ENCODE data around the gene C18orf63. TPM values are rescaled to one million over a fixed set of nuclear protein-coding genes. Genes with fewer than 3 reads are reported as not detected.

C18orf63 gene
- total and polyA plus RNA-seq, 4 donors: not detected

DNA sequence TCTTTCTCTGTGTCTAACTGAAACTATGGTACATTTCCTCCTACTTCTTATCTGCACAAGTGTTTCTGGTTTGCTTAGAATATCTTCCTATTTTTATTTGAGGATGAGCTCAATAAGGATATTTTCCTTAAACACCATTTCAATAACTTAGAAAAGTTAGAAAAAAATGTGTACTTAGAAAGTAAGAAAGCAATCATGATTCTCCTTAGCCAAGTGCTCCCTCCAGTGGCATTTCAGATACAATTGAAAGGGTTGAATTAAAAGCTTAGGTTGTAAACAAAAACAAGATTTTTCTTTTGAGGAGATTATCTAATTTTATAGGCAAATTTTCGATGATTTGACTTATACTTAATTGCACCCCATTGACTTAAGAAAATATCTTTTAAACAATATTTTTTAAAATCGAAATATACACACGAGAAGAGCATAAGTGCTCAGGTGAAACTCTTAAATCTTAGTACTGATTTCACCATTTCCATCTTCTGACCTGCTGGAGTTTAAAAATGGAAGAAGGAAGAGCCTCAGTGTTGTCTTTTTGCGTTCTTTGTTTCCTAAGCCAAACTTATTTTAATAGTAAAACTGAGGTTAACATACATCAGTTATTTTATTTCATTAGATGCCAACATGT is 26.9 kb downstream of the C18orf63 start:
- H3K4me3 ChIP-seq (ENCODE audit: low read depth in 1 of 3, low read length in 3 of 3): no peak overlapping the region
- no peak overlapping the region for H3K27ac ChIP-seq (ENCODE audit: low read depth in 1 of 2, low read length in 2 of 2)
- DNase-seq (ENCODE audit: low spot score): no peak
- 13% methylated on average over 4 of the region's 4 CpGs for WGBS
- no peaks in the 10 kb centered on the region for H3K36me3 ChIP-seq (ENCODE audit: control insufficient read depth in 4 of 4, insufficient read depth in 3 of 4, low read depth in 1 of 4, low read length in 3 of 4)
- no peaks in the 10 kb centered on the region for H3K4me1 ChIP-seq (ENCODE audit: control insufficient read depth in 4 of 4, insufficient read depth in 4 of 4, low read length in 3 of 4)
- TF ChIP-seq RAD21 (IDR thresholded peaks at IDR 0.05): peak; percentile 96 to 99
- TF ChIP-seq, protein P1, sequence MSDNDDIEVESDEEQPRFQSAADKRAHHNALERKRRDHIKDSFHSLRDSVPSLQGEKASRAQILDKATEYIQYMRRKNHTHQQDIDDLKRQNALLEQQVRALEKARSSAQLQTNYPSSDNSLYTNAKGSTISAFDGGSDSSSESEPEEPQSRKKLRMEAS (IDR thresholded peaks at IDR 0.05): no peak
- TF ChIP-seq, protein P2, sequence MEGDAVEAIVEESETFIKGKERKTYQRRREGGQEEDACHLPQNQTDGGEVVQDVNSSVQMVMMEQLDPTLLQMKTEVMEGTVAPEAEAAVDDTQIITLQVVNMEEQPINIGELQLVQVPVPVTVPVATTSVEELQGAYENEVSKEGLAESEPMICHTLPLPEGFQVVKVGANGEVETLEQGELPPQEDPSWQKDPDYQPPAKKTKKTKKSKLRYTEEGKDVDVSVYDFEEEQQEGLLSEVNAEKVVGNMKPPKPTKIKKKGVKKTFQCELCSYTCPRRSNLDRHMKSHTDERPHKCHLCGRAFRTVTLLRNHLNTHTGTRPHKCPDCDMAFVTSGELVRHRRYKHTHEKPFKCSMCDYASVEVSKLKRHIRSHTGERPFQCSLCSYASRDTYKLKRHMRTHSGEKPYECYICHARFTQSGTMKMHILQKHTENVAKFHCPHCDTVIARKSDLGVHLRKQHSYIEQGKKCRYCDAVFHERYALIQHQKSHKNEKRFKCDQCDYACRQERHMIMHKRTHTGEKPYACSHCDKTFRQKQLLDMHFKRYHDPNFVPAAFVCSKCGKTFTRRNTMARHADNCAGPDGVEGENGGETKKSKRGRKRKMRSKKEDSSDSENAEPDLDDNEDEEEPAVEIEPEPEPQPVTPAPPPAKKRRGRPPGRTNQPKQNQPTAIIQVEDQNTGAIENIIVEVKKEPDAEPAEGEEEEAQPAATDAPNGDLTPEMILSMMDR (IDR thresholded peaks at IDR 0.05; ENCODE audit: low read depth, low read length, missing input control): peak; percentile 73
- TF ChIP-seq, protein P3, sequence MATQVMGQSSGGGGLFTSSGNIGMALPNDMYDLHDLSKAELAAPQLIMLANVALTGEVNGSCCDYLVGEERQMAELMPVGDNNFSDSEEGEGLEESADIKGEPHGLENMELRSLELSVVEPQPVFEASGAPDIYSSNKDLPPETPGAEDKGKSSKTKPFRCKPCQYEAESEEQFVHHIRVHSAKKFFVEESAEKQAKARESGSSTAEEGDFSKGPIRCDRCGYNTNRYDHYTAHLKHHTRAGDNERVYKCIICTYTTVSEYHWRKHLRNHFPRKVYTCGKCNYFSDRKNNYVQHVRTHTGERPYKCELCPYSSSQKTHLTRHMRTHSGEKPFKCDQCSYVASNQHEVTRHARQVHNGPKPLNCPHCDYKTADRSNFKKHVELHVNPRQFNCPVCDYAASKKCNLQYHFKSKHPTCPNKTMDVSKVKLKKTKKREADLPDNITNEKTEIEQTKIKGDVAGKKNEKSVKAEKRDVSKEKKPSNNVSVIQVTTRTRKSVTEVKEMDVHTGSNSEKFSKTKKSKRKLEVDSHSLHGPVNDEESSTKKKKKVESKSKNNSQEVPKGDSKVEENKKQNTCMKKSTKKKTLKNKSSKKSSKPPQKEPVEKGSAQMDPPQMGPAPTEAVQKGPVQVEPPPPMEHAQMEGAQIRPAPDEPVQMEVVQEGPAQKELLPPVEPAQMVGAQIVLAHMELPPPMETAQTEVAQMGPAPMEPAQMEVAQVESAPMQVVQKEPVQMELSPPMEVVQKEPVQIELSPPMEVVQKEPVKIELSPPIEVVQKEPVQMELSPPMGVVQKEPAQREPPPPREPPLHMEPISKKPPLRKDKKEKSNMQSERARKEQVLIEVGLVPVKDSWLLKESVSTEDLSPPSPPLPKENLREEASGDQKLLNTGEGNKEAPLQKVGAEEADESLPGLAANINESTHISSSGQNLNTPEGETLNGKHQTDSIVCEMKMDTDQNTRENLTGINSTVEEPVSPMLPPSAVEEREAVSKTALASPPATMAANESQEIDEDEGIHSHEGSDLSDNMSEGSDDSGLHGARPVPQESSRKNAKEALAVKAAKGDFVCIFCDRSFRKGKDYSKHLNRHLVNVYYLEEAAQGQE (IDR thresholded peaks at IDR 0.05): no peak
- TF ChIP-seq FOXA2 (IDR thresholded peaks at IDR 0.05): no peak
- H3K9ac ChIP-seq (ENCODE audit: low read depth in 1 of 2, low read length in 2 of 2): no peak overlapping the region
- H3K27me3 ChIP-seq (ENCODE audit: control insufficient read depth in 4 of 4, insufficient read depth in 4 of 4, low read length in 3 of 4): no peaks in the 10 kb centered on the region
- H3K9me3 ChIP-seq (ENCODE audit: control insufficient read depth in 4 of 4, low read length in 3 of 4): no peaks in the 10 kb centered on the region

DNA sequence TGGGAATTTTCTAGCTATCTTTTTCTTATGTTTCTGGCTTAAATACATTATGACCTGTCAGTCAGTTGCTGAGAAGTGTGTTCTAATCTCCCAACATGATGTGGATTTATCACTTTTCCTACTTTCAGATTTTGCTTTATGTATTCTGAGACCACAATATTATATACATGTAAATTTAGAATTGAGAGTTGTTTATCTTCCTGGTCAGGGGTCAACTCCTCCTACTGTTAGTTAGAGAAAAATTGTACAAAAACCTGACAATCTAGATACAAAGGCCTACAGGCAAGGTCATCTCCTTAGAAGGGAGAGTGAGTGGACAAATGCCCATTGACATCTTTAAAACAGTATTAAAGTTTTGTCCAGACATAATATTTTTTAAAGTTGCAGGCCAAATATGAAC is 30.6 kb downstream of the C18orf63 start:
- no peaks in the 10 kb centered on the region for H3K27me3 ChIP-seq (ENCODE audit: control insufficient read depth in 4 of 4, insufficient read depth in 4 of 4, low read length in 3 of 4)
- H3K36me3 ChIP-seq (ENCODE audit: control insufficient read depth in 4 of 4, insufficient read depth in 3 of 4, low read depth in 1 of 4, low read length in 3 of 4): no peaks in the 10 kb centered on the region
- DNase-seq (ENCODE audit: low spot score): no peak
- no peak overlapping the region for H3K27ac ChIP-seq (ENCODE audit: low read depth in 1 of 2, low read length in 2 of 2)
- no peaks in the 10 kb centered on the region for H3K4me1 ChIP-seq (ENCODE audit: control insufficient read depth in 4 of 4, insufficient read depth in 4 of 4, low read length in 3 of 4)
- H3K4me3 ChIP-seq (ENCODE audit: low read depth in 1 of 3, low read length in 3 of 3): no peak overlapping the region
- no peaks in the 10 kb centered on the region for H3K9me3 ChIP-seq (ENCODE audit: control insufficient read depth in 4 of 4, low read length in 3 of 4)
- H3K9ac ChIP-seq (ENCODE audit: low read depth in 1 of 2, low read length in 2 of 2): no peak overlapping the region
- TF ChIP-seq, protein P1 (IDR thresholded peaks at IDR 0.05): no peak
- TF ChIP-seq JUND (IDR thresholded peaks at IDR 0.05) (no peak), RXRA (IDR thresholded peaks at IDR 0.05) (no peak), EGR1 (IDR thresholded peaks at IDR 0.05; ENCODE audit: low read depth in 2 of 2) (no peak), TAF1 (conservative IDR thresholded peaks at IDR 0.05) (no peak), HNF4G (IDR thresholded peaks at IDR 0.05) (no peak), FOXA1 (IDR thresholded peaks at IDR 0.05) (no peak), NR2F2 (IDR thresholded peaks at IDR 0.05) (no peak), YY1 (IDR thresholded peaks at IDR 0.05) (no peak), FOXA2 (IDR thresholded peaks at IDR 0.05) (no peak), SP1 (IDR thresholded peaks at IDR 0.05) (no peak), GABPA (IDR thresholded peaks at IDR 0.05 in 1 of 2, conservative IDR thresholded peaks at IDR 0.05 in 1 of 2) (no peak), RAD21 (IDR thresholded peaks at IDR 0.05) (no peak), HNF4A (conservative IDR thresholded peaks at IDR 0.05) (no peak)
- TF ChIP-seq, protein P3 (IDR thresholded peaks at IDR 0.05): no peak
- TF ChIP-seq, protein P2 (IDR thresholded peaks at IDR 0.05; ENCODE audit: low read depth, low read length, missing input control): no peak
- TF ChIP-seq, protein P4, sequence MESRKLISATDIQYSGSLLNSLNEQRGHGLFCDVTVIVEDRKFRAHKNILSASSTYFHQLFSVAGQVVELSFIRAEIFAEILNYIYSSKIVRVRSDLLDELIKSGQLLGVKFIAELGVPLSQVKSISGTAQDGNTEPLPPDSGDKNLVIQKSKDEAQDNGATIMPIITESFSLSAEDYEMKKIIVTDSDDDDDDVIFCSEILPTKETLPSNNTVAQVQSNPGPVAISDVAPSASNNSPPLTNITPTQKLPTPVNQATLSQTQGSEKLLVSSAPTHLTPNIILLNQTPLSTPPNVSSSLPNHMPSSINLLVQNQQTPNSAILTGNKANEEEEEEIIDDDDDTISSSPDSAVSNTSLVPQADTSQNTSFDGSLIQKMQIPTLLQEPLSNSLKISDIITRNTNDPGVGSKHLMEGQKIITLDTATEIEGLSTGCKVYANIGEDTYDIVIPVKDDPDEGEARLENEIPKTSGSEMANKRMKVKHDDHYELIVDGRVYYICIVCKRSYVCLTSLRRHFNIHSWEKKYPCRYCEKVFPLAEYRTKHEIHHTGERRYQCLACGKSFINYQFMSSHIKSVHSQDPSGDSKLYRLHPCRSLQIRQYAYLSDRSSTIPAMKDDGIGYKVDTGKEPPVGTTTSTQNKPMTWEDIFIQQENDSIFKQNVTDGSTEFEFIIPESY (IDR thresholded peaks at IDR 0.05): no peak

Data from liver (tissue), 9 donors.